Activated CD8-positive, alpha-beta T cell treated with anti-CD3 and anti-CD28 coated beads, Interleukin-2, amount 10 ng/mL, durations not matched to agents 7 days and 5 days (primary cell): ENCODE measurements around the gene NCAN. TPM values are rescaled to one million over a fixed set of nuclear protein-coding genes. Genes with fewer than 3 reads are reported as not detected.
A peak's percentile ranks its signal among the peaks of the same experiment; 100 is the strongest.
"Not testable (repeated sequence)": the region's sequence is repeated elsewhere in the genome, so short reads cannot be mapped to it uniquely, and the experiment has no call there.

ENCODE experiments used
- ATAC-seq: fragments of 150-1000 bp; cut with Tn5 transposase; one replicate; pipeline ENCODE4 v1.10.0; 2021; ENCODE audit warnings: moderate library complexity
- CTCF ChIA-PET: fragments of 350-600 bp; sonication (Branson Sonifier 250); formaldehyde crosslinking; loops from one replicate; lab custom pipeline; 2021; ENCODE audit warnings: antibody characterized with exemption; lab: Charles Lee
- POLR2A ChIA-PET: fragments of 350-600 bp; sonication (Branson Sonifier 250); formaldehyde crosslinking; loops from one replicate; lab custom pipeline; 2021; ENCODE audit warnings: antibody characterized with exemption; lab: Charles Lee
- DNase-seq: peaks from one replicate; pipeline ENCODE4 v3.0.0-alpha.2; 2020
- H3K27ac Mint-ChIP-seq: one replicate; pipeline ENCODE4 v1.8.0; 2021; ENCODE audit warnings: mild to moderate bottlenecking, mixed read lengths
- H3K27me3 Mint-ChIP-seq: one replicate; pipeline ENCODE4 v1.8.0; 2021; ENCODE audit warnings: low read depth, mixed read lengths
- H3K36me3 Mint-ChIP-seq: one replicate; pipeline ENCODE4 v1.8.0; 2021; ENCODE audit warnings: low read depth, mixed read lengths
- H3K4me1 Mint-ChIP-seq: one replicate; pipeline ENCODE4 v1.8.0; 2021; ENCODE audit warnings: low read depth, mixed read lengths
- H3K4me3 Mint-ChIP-seq: one replicate; pipeline ENCODE4 v1.8.0; 2021; ENCODE audit warnings: mild to moderate bottlenecking, mixed read lengths
- H3K9me3 Mint-ChIP-seq: one replicate; pipeline ENCODE4 v1.8.0; 2022; ENCODE audit warnings: mixed read lengths; ENCODE audit not compliant: insufficient read depth
- total RNA-seq, 2 experiments: library from RNA; stranded (reverse); gene quantifications; one replicate each; pipeline ENCODE4 v1.2.3, GENCODE V29; 2021

Gene NCAN
- total RNA-seq, 2 experiments from 2014 or later: not detected

DNA sequence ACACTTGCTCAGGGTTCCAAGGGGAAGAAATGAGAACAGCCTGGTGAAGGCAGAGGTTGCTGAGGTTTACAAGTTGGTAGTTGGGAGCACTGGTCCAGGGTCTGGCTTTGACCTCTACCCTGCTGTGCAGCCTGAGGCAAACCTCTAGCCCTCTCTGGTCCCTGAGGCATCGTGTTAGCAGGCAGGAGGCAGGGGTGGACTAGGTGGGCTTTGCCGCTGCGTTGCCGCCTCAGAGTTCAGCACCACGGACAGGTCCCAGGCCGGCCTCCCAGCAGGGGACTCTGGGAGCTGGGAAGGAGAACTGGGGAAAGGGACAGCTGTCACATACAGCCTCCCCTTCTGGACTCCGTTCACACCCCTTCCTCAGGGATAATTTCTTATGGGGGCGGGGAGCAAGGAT lies 3.1 kb downstream of the NCAN start:
- no peaks in the 10 kb centered on the region for H3K9me3 Mint-ChIP-seq
- H3K36me3 Mint-ChIP-seq: no peaks in the 10 kb centered on the region
- H3K4me3 Mint-ChIP-seq: no peak overlapping the region
- no peaks in the 10 kb centered on the region for H3K4me1 Mint-ChIP-seq
- ATAC-seq (peak; percentile 68), DNase-seq (peak; percentile 62)
- POLR2A ChIA-PET: no interaction called here
- H3K27me3 Mint-ChIP-seq: peaks cover 36% of the 10 kb centered on the region
- no peak overlapping the region for H3K27ac Mint-ChIP-seq
- CTCF ChIA-PET: no interaction called here

DNA sequence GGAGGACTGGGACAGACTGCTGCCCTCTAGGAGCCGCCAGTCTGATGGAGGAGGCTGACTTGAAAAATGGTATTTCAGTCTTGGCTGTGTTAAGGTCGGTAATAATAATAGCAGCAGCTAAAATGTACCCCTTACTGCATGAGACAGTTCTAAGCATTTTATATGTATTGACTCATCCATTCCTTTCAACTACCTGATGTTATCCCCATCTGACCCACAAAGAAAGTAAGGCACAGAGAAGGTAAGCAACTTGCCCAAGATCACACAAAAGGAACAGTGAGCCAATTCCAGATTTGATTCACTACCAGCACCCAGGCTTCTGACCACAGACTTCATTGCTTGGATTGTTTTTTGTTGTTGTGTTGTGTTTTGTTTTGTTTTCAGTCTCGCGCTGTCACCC lies 4.0 kb downstream of the NCAN start:
- Mint-ChIP-seq H3K9me3 (no peaks in the 10 kb centered on the region), H3K36me3 (no peaks in the 10 kb centered on the region)
- no peak for ATAC-seq

DNA sequence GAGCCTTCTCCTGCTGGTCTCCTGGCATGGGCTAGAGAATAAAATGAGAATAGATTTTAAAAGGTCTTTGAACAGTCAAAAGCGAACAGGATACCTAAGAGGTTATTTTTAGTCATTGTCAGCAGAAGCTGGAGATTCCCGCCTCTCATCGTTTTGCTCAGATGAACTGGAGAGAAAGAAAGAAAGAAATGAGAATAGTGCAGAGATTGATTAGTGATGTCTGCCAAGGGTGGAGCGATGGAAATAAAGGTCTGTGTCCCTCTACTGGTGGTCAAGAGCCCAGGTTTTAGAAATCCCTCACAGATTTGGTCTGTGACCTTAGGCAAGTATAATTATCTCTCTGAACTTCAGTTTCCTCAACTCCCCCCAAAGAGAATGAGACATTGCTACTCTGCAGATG lies 5.3 kb downstream of the NCAN start:
- no peak overlapping the region for H3K4me3 Mint-ChIP-seq
- CTCF ChIA-PET: interaction anchor here (1.4 kb wide), 1 partner anchor 14 kb away, joined by 3 read pairs; the partner anchor contains the start of gene NR2C2AP
- H3K9me3 Mint-ChIP-seq: no peaks in the 10 kb centered on the region
- ATAC-seq (no peak), DNase-seq (no peak)
- peaks cover 24% of the 10 kb centered on the region for H3K27me3 Mint-ChIP-seq
- no peak overlapping the region for H3K27ac Mint-ChIP-seq
- no peaks in the 10 kb centered on the region for H3K36me3 Mint-ChIP-seq
- POLR2A ChIA-PET: no interaction called here
- H3K4me1 Mint-ChIP-seq: no peaks in the 10 kb centered on the region

More for the DNA sequence above, 4.0 kb downstream of the NCAN start:
- H3K27me3 Mint-ChIP-seq: peaks cover 34% of the 10 kb centered on the region
- H3K4me3 Mint-ChIP-seq: no peak overlapping the region
- ChIA-PET CTCF (interaction anchor here (0.8 kb wide), 1 partner anchor 41 kb away, joined by 3 read pairs; no protein-coding TSS in a partner anchor), POLR2A (no interaction called here)
- no peaks in the 10 kb centered on the region for H3K4me1 Mint-ChIP-seq
- DNase-seq: no peak
- no peak overlapping the region for H3K27ac Mint-ChIP-seq

DNA sequence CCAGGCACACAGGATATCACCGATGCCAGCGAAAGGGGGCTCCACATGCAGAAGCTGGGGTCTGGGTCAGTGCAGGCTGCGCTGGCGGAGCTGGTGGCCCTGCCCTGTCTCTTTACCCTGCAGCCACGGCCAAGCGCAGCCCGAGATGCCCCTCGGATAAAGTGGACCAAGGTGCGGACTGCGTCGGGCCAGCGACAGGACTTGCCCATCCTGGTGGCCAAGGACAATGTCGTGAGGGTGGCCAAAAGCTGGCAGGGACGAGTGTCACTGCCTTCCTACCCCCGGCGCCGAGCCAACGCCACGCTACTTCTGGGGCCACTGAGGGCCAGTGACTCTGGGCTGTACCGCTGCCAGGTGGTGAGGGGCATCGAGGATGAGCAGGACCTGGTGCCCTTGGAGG lies 7.2 kb downstream of the NCAN start:
- POLR2A ChIA-PET: no interaction called here
- H3K36me3 Mint-ChIP-seq: no peaks in the 10 kb centered on the region
- H3K27me3 Mint-ChIP-seq: peaks cover 14% of the 10 kb centered on the region
- ATAC-seq (no peak), DNase-seq (no peak)
- no peak overlapping the region for H3K4me3 Mint-ChIP-seq
- H3K27ac Mint-ChIP-seq: no peak overlapping the region
- H3K9me3 Mint-ChIP-seq: no peaks in the 10 kb centered on the region
- CTCF ChIA-PET: no interaction called here
- no peaks in the 10 kb centered on the region for H3K4me1 Mint-ChIP-seq

DNA sequence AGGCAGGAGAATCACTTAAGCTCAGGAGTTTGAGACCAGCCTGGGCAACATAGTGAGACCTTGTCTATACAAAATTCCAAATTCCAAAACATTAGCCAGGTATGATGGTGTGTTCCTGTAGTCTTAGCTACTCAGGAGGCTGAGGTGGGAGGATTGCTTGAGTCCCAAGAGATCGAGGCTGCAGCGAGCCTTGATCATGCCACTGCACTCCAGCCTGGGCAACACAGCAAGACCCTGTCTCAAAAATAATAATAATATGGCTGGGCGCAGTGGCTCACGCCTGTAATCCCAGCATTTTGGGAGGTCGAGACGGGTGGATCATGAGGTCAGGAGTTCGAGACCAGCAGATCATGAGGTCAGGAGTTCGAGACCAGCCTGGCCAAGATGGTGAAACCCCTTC lies 9.2 kb downstream of the NCAN start:
- DNase-seq, POLR2A ChIA-PET, H3K4me3 Mint-ChIP-seq, H3K27ac Mint-ChIP-seq, ATAC-seq, H3K9me3 Mint-ChIP-seq, H3K4me1 Mint-ChIP-seq, H3K36me3 Mint-ChIP-seq, H3K27me3 Mint-ChIP-seq, CTCF ChIA-PET: not testable (repeated sequence)

DNA sequence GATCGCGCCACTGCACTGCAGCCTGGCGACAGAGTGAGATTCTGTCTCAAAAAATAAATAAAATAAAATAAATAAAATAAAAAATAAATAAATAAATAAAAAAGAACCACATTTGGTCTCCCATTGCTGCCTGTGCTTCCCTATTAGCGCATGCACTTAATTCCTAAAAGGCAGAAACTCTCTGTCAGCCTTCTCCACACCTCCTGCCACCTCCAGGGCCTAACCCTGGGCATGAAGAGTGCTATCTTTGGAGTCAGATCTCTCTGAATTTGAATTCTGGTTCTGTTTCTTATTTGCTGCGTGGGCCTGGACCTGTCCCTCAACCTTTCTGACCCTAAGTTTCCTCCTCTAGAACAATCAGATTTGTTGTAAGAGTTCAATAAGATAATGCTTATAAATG lies 11.3 kb downstream of the NCAN start:
- Mint-ChIP-seq H3K4me3 (no peak overlapping the region), H3K27ac (no peak overlapping the region), H3K9me3 (no peaks in the 10 kb centered on the region), H3K36me3 (no peaks in the 10 kb centered on the region), H3K4me1 (peaks cover 6% of the 10 kb centered on the region), H3K27me3 (peaks cover 6% of the 10 kb centered on the region)
- DNase-seq (no peak), ATAC-seq (no peak)
- ChIA-PET CTCF (interaction anchor here (1.4 kb wide), 1 partner anchor 77 kb away, joined by 3 read pairs; no protein-coding TSS in a partner anchor), POLR2A (no interaction called here)

DNA sequence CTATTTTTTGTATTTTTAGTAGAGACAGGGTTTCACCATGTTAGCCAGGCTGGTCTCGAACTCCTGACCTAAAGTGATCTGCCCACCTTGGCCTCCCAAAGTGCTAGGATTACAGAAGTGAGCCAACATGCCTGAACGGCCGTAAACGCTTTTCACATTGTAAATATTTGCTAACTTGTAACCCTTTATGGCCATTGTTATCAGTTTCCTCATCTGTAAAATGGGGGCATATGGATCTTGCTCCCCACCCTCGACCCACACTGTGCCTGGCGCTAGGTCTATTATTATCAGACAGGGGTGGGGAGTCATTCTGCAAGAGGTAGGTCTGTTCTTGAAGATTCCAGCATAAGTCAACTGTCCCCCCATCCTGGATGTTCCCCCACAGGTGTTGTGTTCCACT lies 11.9 kb downstream of the NCAN start:
- Mint-ChIP-seq H3K36me3 (no peaks in the 10 kb centered on the region), H3K9me3 (no peaks in the 10 kb centered on the region), H3K27ac (no peak overlapping the region), H3K27me3 (peaks cover 8% of the 10 kb centered on the region), H3K4me1 (peaks cover 6% of the 10 kb centered on the region), H3K4me3 (no peak overlapping the region)
- CTCF ChIA-PET: no interaction called here
- POLR2A ChIA-PET: no interaction called here
- ATAC-seq (no peak), DNase-seq (no peak)

DNA sequence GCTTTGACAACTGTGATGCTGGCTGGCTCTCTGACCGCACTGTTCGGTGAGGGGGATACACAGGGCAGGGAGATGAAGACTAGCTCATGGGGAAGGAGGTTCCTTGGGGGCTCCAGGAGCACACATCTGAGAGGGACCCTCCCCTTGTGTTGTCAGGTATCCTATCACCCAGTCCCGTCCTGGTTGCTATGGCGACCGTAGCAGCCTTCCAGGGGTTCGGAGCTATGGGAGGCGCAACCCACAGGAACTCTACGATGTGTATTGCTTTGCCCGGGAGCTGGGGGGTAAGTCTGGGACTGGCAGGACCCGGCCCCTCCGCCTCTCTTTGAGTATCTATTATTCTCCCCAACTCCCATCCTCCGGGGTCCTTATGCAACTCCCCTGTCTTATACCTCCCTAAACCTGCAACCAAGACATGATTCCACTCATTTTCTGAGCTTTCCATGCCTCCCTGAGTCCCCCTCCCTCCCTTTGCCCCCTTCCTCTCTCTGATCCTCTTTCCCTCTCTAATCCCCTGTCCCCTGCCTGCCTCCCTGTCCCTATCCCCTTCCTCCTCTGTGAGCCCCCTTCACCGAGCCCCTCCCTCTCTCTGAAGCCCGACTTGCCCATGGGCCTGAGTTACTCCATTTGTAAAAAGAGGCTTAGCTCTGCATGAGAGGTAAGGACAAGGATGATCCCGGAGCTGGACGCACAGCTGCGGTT lies 12.5 kb downstream of the NCAN start:
- Mint-ChIP-seq H3K4me3 (peak overlapping the region; percentile 36), H3K27me3 (peaks cover 12% of the 10 kb centered on the region), H3K27ac (no peak overlapping the region), H3K36me3 (no peaks in the 10 kb centered on the region), H3K4me1 (peaks cover 6% of the 10 kb centered on the region), H3K9me3 (no peaks in the 10 kb centered on the region)
- no peak for DNase-seq
- ATAC-seq: no peak
- ChIA-PET CTCF (interaction anchor here (0.7 to 2.1 kb wide), 6 partner anchors 10 to 1436 kb away, joined by 3 to 10 read pairs (median 5); no protein-coding TSS in a partner anchor), POLR2A (no interaction called here)

DNA sequence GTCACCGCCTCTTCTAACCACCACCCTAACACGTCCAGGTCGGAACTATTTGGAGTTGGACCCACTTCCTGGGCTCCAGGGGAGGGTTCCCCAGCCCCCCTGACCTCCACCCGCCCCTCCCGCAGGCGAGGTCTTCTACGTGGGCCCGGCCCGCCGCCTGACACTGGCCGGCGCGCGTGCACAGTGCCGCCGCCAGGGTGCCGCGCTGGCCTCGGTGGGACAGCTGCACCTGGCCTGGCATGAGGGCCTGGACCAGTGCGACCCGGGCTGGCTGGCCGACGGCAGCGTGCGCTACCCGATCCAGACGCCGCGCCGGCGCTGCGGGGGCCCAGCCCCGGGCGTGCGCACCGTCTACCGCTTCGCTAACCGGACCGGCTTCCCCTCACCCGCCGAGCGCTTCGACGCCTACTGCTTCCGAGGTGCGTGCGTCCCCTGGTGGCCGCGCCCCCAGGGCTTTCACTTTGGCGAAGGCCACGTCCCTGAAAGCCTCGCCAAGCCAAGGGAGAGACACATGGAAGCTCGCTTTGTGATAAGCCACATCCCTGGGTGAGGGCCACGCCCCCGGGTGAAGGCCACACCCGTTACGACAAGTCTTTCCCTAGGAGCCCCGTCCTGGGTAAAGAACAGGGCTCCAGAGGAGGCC lies 13.2 kb downstream of the NCAN start:
- ChIA-PET POLR2A (no interaction called here), CTCF (interaction anchor here (0.7 to 2.1 kb wide), 10 partner anchors 9 to 1435 kb away, joined by 3 to 10 read pairs (median 4); partner anchors contain the start of gene NR2C2AP)
- H3K9me3 Mint-ChIP-seq: no peaks in the 10 kb centered on the region
- ATAC-seq: peak; percentile 97
- peaks cover 12% of the 10 kb centered on the region for H3K27me3 Mint-ChIP-seq
- peaks cover 6% of the 10 kb centered on the region for H3K4me1 Mint-ChIP-seq
- peak overlapping the region; percentile 56 for H3K4me3 Mint-ChIP-seq
- no peak overlapping the region for H3K27ac Mint-ChIP-seq
- H3K36me3 Mint-ChIP-seq: no peaks in the 10 kb centered on the region
- DNase-seq: peak; percentile 82

DNA sequence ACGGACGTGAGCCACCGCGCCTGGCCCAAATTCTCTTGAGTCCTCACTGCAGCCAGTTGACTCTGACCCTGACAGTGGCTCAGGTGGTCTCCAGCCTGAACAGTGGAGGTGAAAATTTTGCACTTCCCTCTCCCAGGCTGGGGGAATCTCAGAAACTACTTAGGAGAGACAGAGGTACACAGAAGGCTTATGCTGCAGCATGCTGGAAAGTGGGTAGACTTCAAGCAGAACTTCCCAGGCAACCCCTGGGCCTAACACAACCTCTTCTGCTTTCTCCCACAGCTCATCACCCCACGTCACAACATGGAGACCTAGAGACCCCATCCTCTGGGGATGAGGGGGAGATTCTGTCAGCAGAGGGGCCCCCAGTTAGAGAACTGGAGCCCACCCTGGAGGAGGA lies 14.4 kb downstream of the NCAN start:
- peaks cover 12% of the 10 kb centered on the region for H3K27me3 Mint-ChIP-seq
- ChIA-PET CTCF (interaction anchor here (0.9 to 2.1 kb wide), 6 partner anchors 21 to 264 kb away, joined by 4 to 10 read pairs (median 6); partner anchors contain the start of gene NR2C2AP), POLR2A (no interaction called here)
- H3K9me3 Mint-ChIP-seq: no peaks in the 10 kb centered on the region
- H3K36me3 Mint-ChIP-seq: no peaks in the 10 kb centered on the region
- no peak for ATAC-seq
- H3K27ac Mint-ChIP-seq: no peak overlapping the region
- no peak for DNase-seq
- no peak overlapping the region for H3K4me3 Mint-ChIP-seq
- peaks cover 6% of the 10 kb centered on the region for H3K4me1 Mint-ChIP-seq

DNA sequence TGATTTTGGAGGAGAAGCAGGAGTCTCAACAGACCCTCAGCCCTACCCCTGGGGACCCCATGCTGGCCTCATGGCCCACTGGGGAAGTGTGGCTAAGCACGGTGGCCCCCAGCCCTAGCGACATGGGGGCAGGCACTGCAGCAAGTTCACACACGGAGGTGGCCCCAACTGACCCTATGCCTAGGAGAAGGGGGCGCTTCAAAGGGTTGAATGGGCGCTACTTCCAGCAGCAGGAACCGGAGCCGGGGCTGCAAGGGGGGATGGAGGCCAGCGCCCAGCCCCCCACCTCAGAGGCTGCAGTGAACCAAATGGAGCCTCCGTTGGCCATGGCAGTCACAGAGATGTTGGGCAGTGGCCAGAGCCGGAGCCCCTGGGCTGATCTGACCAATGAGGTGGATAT lies 14.9 kb downstream of the NCAN start:
- DNase-seq: no peak
- CTCF ChIA-PET: interaction anchor here (0.9 kb wide), 1 partner anchor 23 kb away, joined by 3 read pairs; the partner anchor contains the start of gene NR2C2AP
- Mint-ChIP-seq H3K36me3 (no peaks in the 10 kb centered on the region), H3K27me3 (peaks cover 12% of the 10 kb centered on the region), H3K27ac (no peak overlapping the region), H3K9me3 (no peaks in the 10 kb centered on the region), H3K4me1 (peaks cover 6% of the 10 kb centered on the region), H3K4me3 (no peak overlapping the region)
- ATAC-seq: no peak
- POLR2A ChIA-PET: interaction anchor here (0.8 kb wide), 1 partner anchor 24 kb away, joined by 4 read pairs; no protein-coding TSS in a partner anchor

DNA sequence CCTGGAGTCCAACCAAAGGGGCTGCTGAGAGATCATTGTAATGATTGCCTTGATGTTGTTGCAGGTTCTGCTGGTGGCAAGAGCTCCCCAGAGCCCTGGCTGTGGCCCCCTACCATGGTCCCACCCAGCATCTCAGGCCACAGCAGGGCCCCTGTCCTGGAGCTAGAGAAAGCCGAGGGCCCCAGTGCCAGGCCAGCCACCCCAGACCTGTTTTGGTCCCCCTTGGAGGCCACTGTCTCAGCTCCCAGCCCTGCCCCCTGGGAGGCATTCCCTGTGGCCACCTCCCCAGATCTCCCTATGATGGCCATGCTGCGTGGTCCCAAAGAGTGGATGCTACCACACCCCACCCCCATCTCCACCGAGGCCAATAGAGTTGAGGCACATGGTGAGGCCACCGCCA lies 15.5 kb downstream of the NCAN start:
- Mint-ChIP-seq H3K36me3 (no peaks in the 10 kb centered on the region), H3K9me3 (no peaks in the 10 kb centered on the region), H3K4me3 (no peak overlapping the region), H3K4me1 (peaks cover 6% of the 10 kb centered on the region), H3K27ac (no peak overlapping the region), H3K27me3 (peaks cover 12% of the 10 kb centered on the region)
- ATAC-seq (no peak), DNase-seq (no peak)
- POLR2A ChIA-PET: interaction anchor here (0.8 kb wide), 1 partner anchor 24 kb away, joined by 4 read pairs; no protein-coding TSS in a partner anchor
- CTCF ChIA-PET: interaction anchor here (0.9 kb wide), 1 partner anchor 24 kb away, joined by 3 read pairs; the partner anchor contains the start of gene NR2C2AP
